Esophagus muscularis mucosa (tissue), 4 donors: ENCODE results near the gene DDX56. TPM values are rescaled to one million over a fixed set of nuclear protein-coding genes. Genes with fewer than 3 reads are reported as not detected.

ENCODE experiments used
- DNase-seq: peaks from one replicate; pipeline ENCODE4 v3.0.0-alpha.2; 2017; ENCODE audit errors: extremely low spot score
- H3K27ac ChIP-seq, 4 donors: fragments of 200-600 bp; sonication (generic); replicated peaks in 1 of 4; 1 replicate in 3 of 4; 2 replicates in 1 of 4; pipeline ENCODE4 v1.5.1; 2016 to 2019; ENCODE audit warnings: mild to moderate bottlenecking in 1 of 4
- H3K27me3 ChIP-seq, 4 donors: fragments of 200-600 bp; sonication (generic); one replicate each; pipeline versions ENCODE4 v1.5.1 to v1.6.0; 2016 to 2019
- H3K36me3 ChIP-seq, 4 donors: fragments of 200-600 bp; sonication (generic); one replicate each; pipeline ENCODE4 v1.5.1; 2016 to 2019
- H3K4me1 ChIP-seq, 4 donors: fragments of 200-600 bp; sonication (generic); one replicate each; pipeline ENCODE4 v1.5.1; 2016 to 2019
- H3K4me3 ChIP-seq, 4 donors: fragments of 200-600 bp; sonication (generic); 1 replicate in 2 of 4; 2 replicates in 2 of 4; pipeline ENCODE4 v1.5.1; 2016 to 2019; ENCODE audit warnings: mild to moderate bottlenecking in 4 of 4, moderate library complexity in 1 of 4
- H3K9me3 ChIP-seq, 4 donors: fragments of 200-600 bp; sonication (generic); 1 replicate in 3 of 4; 2 replicates in 1 of 4; pipeline ENCODE4 v1.5.1; 2016 to 2019
- CTCF ChIP-seq, 3 experiments: fragments of 200-600 bp in 2 of 3; fragments of 450-650 bp in 1 of 3; sonication (generic) in 2 of 3; IDR thresholded peaks; one replicate each; pipeline ENCODE4 v1.5.1; 2017 to 2019; ENCODE audit warnings: antibody characterized with exemption in 3 of 3, mild to moderate bottlenecking in 2 of 3, moderate library complexity in 1 of 3
- EP300 ChIP-seq: sonication (generic); formaldehyde crosslinking; IDR thresholded peaks from one replicate; pipeline ENCODE4 v1.6.1; 2017; ENCODE audit warnings: antibody characterized with exemption
- POLR2A ChIP-seq: fragments of 450-650 bp; IDR thresholded peaks from one replicate; pipeline ENCODE4 v1.6.1; 2017; ENCODE audit warnings: antibody characterized with exemption, moderate library complexity, mild to moderate bottlenecking, low read depth
- POLR2AphosphoS5 ChIP-seq, 2 donors: sonication (generic); formaldehyde crosslinking; IDR thresholded peaks; one replicate each; pipeline ENCODE4 v1.6.1; 2017; ENCODE audit warnings: antibody characterized with exemption in 2 of 2
- WGBS: methylation state at CpG from one replicate; pipeline ENCODE4 v1.1.5; 2018; 5-methylcytosine and 5-hydroxymethylcytosine counted together
- intact Hi-C: fragments of 100-400 bp; cut with DNase I; formaldehyde crosslinking; loops from one replicate; pipeline ENCODE4 v1.15.1; 2023
- total RNA-seq, 4 donors: library from RNA; depleted of rRNA; stranded (reverse); fragments of >200 nt; gene quantifications; one replicate each; pipeline versions ENCODE4 v1.1.0 to v1.2.1, GENCODE V29; 2016

The DDX56 gene
- total RNA-seq, 4 donors from 2014 or later: 35.3 to 54.2 (median 49.4) TPM

- peaks cover 20 to 44% (median 30%) of the 10 kb centered on the region in 4 donors for H3K4me1 ChIP-seq
- H3K27ac ChIP-seq: peak overlapping the region in 2 of 4 donors; percentile 87 to 93
- no peaks in the 10 kb centered on the region for H3K9me3 ChIP-seq
- H3K4me3 ChIP-seq: no peak overlapping the region
- DNase-seq: no peak
- intact Hi-C loops: no loop called here
- H3K27me3 ChIP-seq: no peaks in the 10 kb centered on the region
- H3K36me3 ChIP-seq: peaks cover 38 to 76% (median 62%) of the 10 kb centered on the region in 4 donors
- TF ChIP-seq POLR2AphosphoS5 (IDR thresholded peaks at IDR 0.05): no peak
- no peak for TF ChIP-seq POLR2A
- TF ChIP-seq EP300: no peak
- TF ChIP-seq CTCF (IDR thresholded peaks at IDR 0.05): no peak
Measured at GRCh38 chr7:44575054-44575453, 1.3 kb upstream of the DDX56 start.

DNA sequence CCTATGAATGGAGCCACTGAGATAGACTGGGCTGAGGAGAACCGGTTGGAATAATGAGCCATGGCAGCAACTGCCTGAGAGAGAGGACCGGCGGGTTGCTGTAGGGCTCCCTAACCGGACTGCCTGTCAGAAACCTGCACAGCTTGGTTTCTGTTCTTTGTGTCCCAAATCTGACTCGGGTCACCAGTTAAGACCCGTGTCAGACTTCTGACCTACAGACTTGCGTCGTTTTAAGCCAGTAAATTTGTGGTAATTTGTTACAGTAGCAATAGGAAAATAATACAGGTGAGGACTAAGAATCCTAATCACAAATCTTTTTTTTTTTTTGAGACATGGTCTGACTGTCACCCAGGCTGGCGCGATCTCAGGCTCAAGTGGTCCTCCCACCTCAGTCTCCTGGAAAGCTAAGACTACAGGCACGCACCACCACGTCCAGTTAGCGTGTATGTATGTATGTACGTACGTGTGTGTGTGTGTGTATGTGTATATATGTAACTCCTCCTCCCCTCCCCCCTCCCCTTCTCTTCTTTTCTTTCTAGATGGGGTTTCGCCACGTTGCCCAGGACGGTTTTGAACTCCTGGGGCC, 672 bp upstream of the DDX56 start:
- Histone ChIP-seq H3K27ac (peak overlapping the region; percentile 79 to 93 (median 86)), H3K36me3 (peaks cover 44 to 76% (median 62%) of the 10 kb centered on the region in 4 donors), H3K27me3 (no peaks in the 10 kb centered on the region), H3K9me3 (no peaks in the 10 kb centered on the region), H3K4me1 (peaks cover 20 to 38% (median 26%) of the 10 kb centered on the region in 4 donors), H3K4me3 (peak overlapping the region; percentile 66 to 82 (median 70))
- TF ChIP-seq EP300: no peak
- no peak for TF ChIP-seq CTCF (IDR thresholded peaks at IDR 0.05)
- TF ChIP-seq POLR2A: no peak
- TF ChIP-seq POLR2AphosphoS5 (IDR thresholded peaks at IDR 0.05): no peak
- intact Hi-C loops: no loop called here
- WGBS: 44% methylated on average over 14 of the region's 18 CpGs
- DNase-seq: no peak

DNA sequence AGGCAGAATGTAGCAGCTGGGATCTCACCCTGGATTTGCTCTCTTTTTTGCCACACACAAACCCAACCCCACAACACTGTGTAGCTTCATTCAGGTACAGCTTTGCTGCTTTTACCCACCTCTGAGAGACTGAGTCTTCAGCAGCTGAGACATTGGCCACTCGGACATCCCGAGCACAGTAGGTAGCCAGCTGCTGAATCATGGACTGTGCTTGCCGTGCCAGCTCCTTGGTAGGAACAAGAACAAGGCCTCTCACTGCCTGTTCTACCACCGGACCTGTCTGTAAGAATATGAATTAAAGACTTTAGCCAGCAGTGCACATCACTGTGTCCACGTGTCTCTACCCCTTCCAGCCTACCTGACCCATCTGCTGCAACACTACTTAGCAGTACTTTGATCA, 937 bp downstream of the DDX56 start:
- peak overlapping the region in 3 of 4 donors; percentile 79 to 93 (median 84) for H3K27ac ChIP-seq
- H3K9me3 ChIP-seq: no peaks in the 10 kb centered on the region
- H3K27me3 ChIP-seq: no peaks in the 10 kb centered on the region
- peak overlapping the region; percentile 66 to 82 (median 70) for H3K4me3 ChIP-seq
- 75% methylated on average over 5 of the region's 5 CpGs for WGBS
- TF ChIP-seq EP300: no peak
- intact Hi-C loops: no loop called here
- peaks cover 20 to 37% (median 26%) of the 10 kb centered on the region in 4 donors for H3K4me1 ChIP-seq
- no peak for DNase-seq
- H3K36me3 ChIP-seq: peaks cover 45 to 76% (median 63%) of the 10 kb centered on the region in 4 donors

DNA sequence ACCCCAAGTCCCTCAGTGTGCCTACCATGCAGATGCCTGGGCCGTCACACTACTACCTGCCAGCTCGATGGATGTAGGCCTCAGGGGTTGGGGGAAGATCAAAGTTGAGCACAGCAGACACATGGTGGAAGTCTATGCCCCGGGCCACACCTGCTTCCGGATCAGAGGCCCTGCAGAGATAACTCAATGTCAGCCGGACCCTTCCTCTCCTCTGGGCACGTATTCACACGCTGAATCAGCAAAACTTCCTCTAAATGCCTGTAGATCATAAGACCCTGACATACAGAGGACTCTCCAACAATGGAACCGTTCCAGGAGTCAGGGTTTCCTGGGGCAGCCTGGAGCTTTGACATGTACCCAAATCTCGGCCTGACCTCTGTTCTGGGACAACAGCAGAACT, 3.7 kb downstream of the DDX56 start:
- H3K9me3 ChIP-seq: no peaks in the 10 kb centered on the region
- H3K27ac ChIP-seq: no peak overlapping the region
- no peak for TF ChIP-seq POLR2A
- no peak for TF ChIP-seq POLR2AphosphoS5 (IDR thresholded peaks at IDR 0.05)
- TF ChIP-seq EP300: no peak
- TF ChIP-seq CTCF (IDR thresholded peaks at IDR 0.05): no peak
- H3K4me1 ChIP-seq: peaks cover 21 to 40% (median 28%) of the 10 kb centered on the region in 4 donors
- DNase-seq: no peak
- peaks cover 60 to 82% (median 78%) of the 10 kb centered on the region in 4 donors for H3K36me3 ChIP-seq
- intact Hi-C loops: loop anchor here (5.0 kb wide), 1 partner anchor 328 kb away; no protein-coding TSS in a partner anchor
- no peak overlapping the region for H3K4me3 ChIP-seq
- WGBS: 95% methylated on average over 6 of the region's 9 CpGs
- no peaks in the 10 kb centered on the region for H3K27me3 ChIP-seq

DNA sequence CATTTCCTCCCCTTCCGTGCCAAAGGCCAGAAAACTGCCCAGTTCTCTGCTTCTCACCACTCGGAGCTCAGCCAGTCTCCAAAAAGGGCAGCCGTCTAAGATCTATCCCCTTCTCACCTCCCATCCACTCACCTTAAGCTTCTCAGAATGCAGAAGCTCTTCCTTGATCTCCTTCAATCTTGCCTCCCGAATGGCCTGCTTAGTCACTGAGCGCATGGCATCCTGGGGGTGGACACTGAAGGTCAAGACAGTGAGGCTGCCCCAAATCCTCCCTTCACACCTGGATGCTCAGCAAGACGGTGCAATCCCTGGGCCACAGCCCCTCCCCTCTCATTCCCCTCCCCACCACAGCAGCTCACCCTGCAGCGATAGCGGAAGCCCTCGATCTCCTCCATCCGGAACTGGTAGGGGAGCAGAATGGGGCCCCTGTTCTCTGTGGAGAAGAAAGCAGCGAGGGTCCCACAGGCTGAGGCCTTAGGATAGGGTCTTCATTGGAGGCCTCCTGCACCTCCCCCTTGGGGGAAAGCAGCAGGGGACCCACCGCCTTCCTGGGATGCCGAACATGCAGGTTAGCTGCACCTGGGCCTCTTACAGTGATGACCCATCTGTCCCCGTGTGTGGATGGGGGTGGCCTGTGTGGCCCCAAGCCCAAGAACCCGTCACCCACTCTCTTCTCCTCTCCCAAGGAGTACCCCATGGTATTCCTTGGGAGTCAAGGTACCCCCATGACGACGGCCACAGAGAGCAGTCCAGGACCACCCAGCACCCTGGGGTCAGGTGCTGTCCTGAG, 4.7 kb downstream of the DDX56 start:
- Histone ChIP-seq H3K4me1 (peaks cover 13 to 30% (median 20%) of the 10 kb centered on the region in 4 donors), H3K36me3 (peaks cover 69 to 89% (median 87%) of the 10 kb centered on the region in 4 donors), H3K27ac (no peak overlapping the region), H3K4me3 (no peak overlapping the region), H3K27me3 (no peaks in the 10 kb centered on the region), H3K9me3 (no peaks in the 10 kb centered on the region)
- 90% methylated on average over 10 of the region's 17 CpGs for WGBS
- intact Hi-C loops: loop anchor here (5.0 kb wide), 1 partner anchor 327 kb away; no protein-coding TSS in a partner anchor
- TF ChIP-seq POLR2AphosphoS5 (IDR thresholded peaks at IDR 0.05) (no peak), CTCF (IDR thresholded peaks at IDR 0.05) (no peak)
- DNase-seq: no peak
